Thyroid gland (tissue), 4 donors: Measurements from ENCODE around the gene CDR2L.

ENCODE experiments used
- CTCF ChIP-seq, 6 experiments: fragments of 200-600 bp in 3 of 6; fragments of 450-650 bp in 3 of 6; sonication (generic) in 3 of 6; IDR thresholded peaks; one replicate each; pipeline ENCODE4 v1.5.1; 2016 to 2019; ENCODE audit warnings: antibody characterized with exemption in 6 of 6, mild to moderate bottlenecking in 2 of 6, inconsistent platforms in 1 of 6, moderate library complexity in 1 of 6
- POLR2A ChIP-seq, 2 donors: fragments of 450-650 bp; IDR thresholded peaks; one replicate each; pipeline ENCODE4 v1.6.1; 2017; ENCODE audit warnings: antibody characterized with exemption in 2 of 2, mild to moderate bottlenecking in 2 of 2, moderate library complexity in 1 of 2

- TF ChIP-seq CTCF (IDR thresholded peaks at IDR 0.05) (no peak), POLR2A (IDR thresholded peaks at IDR 0.05) (no peak)
These were observed 16.5 kb downstream of the CDR2L start for GRCh38 chr17:75003957-75004355.
